IMR-90 (cell line): ENCODE results near the gene ARMH3. TPM values are rescaled to one million over a fixed set of nuclear protein-coding genes. Genes with fewer than 3 reads are reported as not detected.

Source experiments
- ATAC-seq: fragments of 200-7000 bp; cut with Tn5 transposase; 2 replicates; pipeline ENCODE4 v1.9.1; 2020; ENCODE audit warnings: low read depth, mild to moderate bottlenecking, moderate library complexity
- BruUV-seq: library from RNA; stranded (reverse); fragments of 400-500 nt; replicated peaks from 2 replicates; lab custom pipeline; 2021; lab: Mats Ljungman, UMichigan
- CTCF ChIA-PET: fragments of 300-600 bp; formaldehyde crosslinking; extraction: SDS; loops from one replicate; lab custom pipeline; 2021; ENCODE audit warnings: antibody characterized with exemption; lab: Yijun Ruan, JAX
- POLR2A ChIA-PET: fragments of 300-600 bp; sonication (Branson Sonifier 250); formaldehyde crosslinking; loops from one replicate; lab custom pipeline; 2022; ENCODE audit warnings: antibody characterized with exemption; ENCODE audit not compliant: unreplicated experiment; lab: Charles Lee
- DNase-seq: peaks from one replicate; pipeline ENCODE4 v3.0.0; 2013
- H2AFZ ChIP-seq: replicated peaks from 2 replicates; pipeline ENCODE3; 2013; ENCODE audit warnings: low read length, mild to moderate bottlenecking; ENCODE audit not compliant: poor library complexity
- H2AK5ac ChIP-seq: 2 replicates; pipeline ENCODE4 v1.6.1; 2013; ENCODE audit warnings: low read depth, low read length, inconsistent platforms
- H2AK9ac ChIP-seq: replicated peaks from 2 replicates; pipeline ENCODE3; 2013; ENCODE audit warnings: mild to moderate bottlenecking, low read depth, low read length, moderate library complexity; ENCODE audit not compliant: poor library complexity
- H2BK120ac ChIP-seq: 2 replicates; pipeline ENCODE4 v1.6.1; 2013; ENCODE audit warnings: low read depth, low read length, inconsistent platforms
- H2BK15ac ChIP-seq: 3 replicates; pipeline ENCODE4 v1.6.1; 2013; ENCODE audit warnings: low read depth, low read length, inconsistent platforms
- H2BK20ac ChIP-seq: 2 replicates; pipeline ENCODE4 v1.6.1; 2013; ENCODE audit warnings: low read depth, mild to moderate bottlenecking, inconsistent platforms, low read length, moderate library complexity
- H2BK5ac ChIP-seq: 2 replicates; pipeline ENCODE4 v1.6.1; 2013; ENCODE audit warnings: mild to moderate bottlenecking, low read depth, low read length, inconsistent platforms; ENCODE audit not compliant: poor library complexity, severe bottlenecking
- H3K14ac ChIP-seq: replicated peaks from 2 replicates; pipeline ENCODE4 v1.6.1; 2013; ENCODE audit warnings: low read depth, low read length, inconsistent platforms
- H3K18ac ChIP-seq: 2 replicates; pipeline ENCODE4 v1.6.1; 2013; ENCODE audit warnings: low read depth, low read length, control low read depth
- H3K23ac ChIP-seq: 2 replicates; pipeline ENCODE4 v1.6.1; 2013; ENCODE audit warnings: low read depth, low read length, inconsistent platforms
- H3K27ac ChIP-seq: 2 replicates; pipeline ENCODE4 v1.5.1; 2013; ENCODE audit warnings: mild to moderate bottlenecking, control low read depth, low read length; ENCODE audit not compliant: insufficient read depth
- H3K27me3 ChIP-seq: 2 replicates; pipeline ENCODE4 v1.6.1; 2013; ENCODE audit warnings: low read length; ENCODE audit not compliant: control insufficient read depth, insufficient read depth
- H3K36me3 ChIP-seq: 2 replicates; pipeline ENCODE4 v1.6.1; 2013; ENCODE audit warnings: low read length, mixed read lengths; ENCODE audit not compliant: control insufficient read depth, insufficient read depth
- H3K4ac ChIP-seq: 2 replicates; pipeline ENCODE4 v1.6.1; 2013; ENCODE audit warnings: low read depth, low read length, inconsistent platforms
- H3K4me1 ChIP-seq: 2 replicates; pipeline ENCODE4 v1.6.1; 2013; ENCODE audit warnings: low read length, mixed read lengths; ENCODE audit not compliant: control insufficient read depth, insufficient read depth
- H3K4me2 ChIP-seq: 2 replicates; pipeline ENCODE4 v1.6.1; 2013; ENCODE audit warnings: low read depth, mild to moderate bottlenecking, control low read depth, low read length, moderate library complexity
- H3K4me3 ChIP-seq: 2 replicates; pipeline ENCODE4 v1.5.1; 2013; ENCODE audit warnings: low read depth, mild to moderate bottlenecking, control low read depth, low read length, moderate library complexity; ENCODE audit not compliant: insufficient read depth
- H3K56ac ChIP-seq: 2 replicates; pipeline ENCODE4 v1.6.1; 2013; ENCODE audit warnings: low read length, inconsistent platforms; ENCODE audit not compliant: insufficient read depth; ENCODE audit errors: extremely low read depth
- H3K79me1 ChIP-seq, 2 experiments: 2 replicates each; pipeline ENCODE4 v1.6.1; 2013; ENCODE audit warnings: low read length in 2 of 2, inconsistent platforms in 1 of 2, low read depth in 1 of 2
- H3K9ac ChIP-seq: 2 replicates; pipeline ENCODE4 v1.6.1; 2013; ENCODE audit warnings: low read depth, low read length, control low read depth
- H3K9me1 ChIP-seq: 2 replicates; pipeline ENCODE4 v1.6.1; 2013; ENCODE audit warnings: low read length, inconsistent platforms; ENCODE audit not compliant: insufficient read depth
- H3K9me3 ChIP-seq: 2 replicates; pipeline ENCODE4 v1.6.1; 2013; ENCODE audit warnings: low read length; ENCODE audit not compliant: control insufficient read depth, insufficient read depth
- H4K20me1 ChIP-seq: 2 replicates; pipeline ENCODE4 v1.6.1; 2013; ENCODE audit warnings: low read length, inconsistent platforms; ENCODE audit not compliant: insufficient read depth
- H4K5ac ChIP-seq: 2 replicates; pipeline ENCODE4 v1.6.1; 2013; ENCODE audit warnings: mild to moderate bottlenecking, low read depth, low read length, control low read depth
- H4K8ac ChIP-seq, 2 experiments: 2 replicates each; pipeline ENCODE4 v1.6.1; 2013; ENCODE audit warnings: low read depth in 2 of 2, low read length in 2 of 2, control low read depth in 1 of 2, inconsistent platforms in 1 of 2
- H4K91ac ChIP-seq: 2 replicates; pipeline ENCODE4 v1.6.1; 2013; ENCODE audit warnings: low read depth, low read length, inconsistent platforms; ENCODE audit not compliant: insufficient read depth
- BHLHE40 ChIP-seq: fragments of 150-350 bp; IDR thresholded peaks from 2 replicates; pipeline ENCODE4 v1.6.1; 2016; ENCODE audit warnings: mild to moderate bottlenecking, low read depth, low read length
- CEBPB ChIP-seq: IDR thresholded peaks from 2 replicates; pipeline ENCODE4 v1.6.1; 2012; ENCODE audit warnings: low read depth, low read length, improper control_type of control experiment
- CTCF ChIP-seq: conservative IDR thresholded peaks from 2 replicates; pipeline ENCODE4 v1.5.1; 2012; ENCODE audit warnings: mild to moderate bottlenecking, low read depth, low read length, improper control_type of control experiment
- MXI1 ChIP-seq: IDR thresholded peaks from 2 replicates; pipeline ENCODE4 v1.6.1; 2012; ENCODE audit warnings: low read depth, mild to moderate bottlenecking, low read length, moderate library complexity, borderline replicate concordance
- RFX5 ChIP-seq: IDR thresholded peaks from 2 replicates; pipeline ENCODE4 v1.8.0; 2012; ENCODE audit warnings: low read depth, mild to moderate bottlenecking, low read length, moderate library complexity
- SMC3 ChIP-seq: fragments of 150-350 bp; IDR thresholded peaks from 2 replicates; pipeline ENCODE4 v1.6.1; 2016; ENCODE audit warnings: low read depth, mild to moderate bottlenecking, antibody characterized with exemption, low read length, moderate library complexity
- WGBS, 2 experiments: methylation state at CpG; one replicate each; pipeline versions ENCODE4 v1.1.5 to v1.1.7; 2013; ENCODE audit warnings: missing lambda C conversion rate in 2 of 2; ENCODE audit not compliant: insufficient read length in 1 of 2; ENCODE audit errors: extremely low coverage in 2 of 2; 5-methylcytosine and 5-hydroxymethylcytosine counted together
- dilution Hi-C: fragments of 300-500 bp; cut with HindIII; formaldehyde crosslinking; loops from one replicate; pipeline ENCODE4 v1.14.3; 2018; ENCODE audit warnings: low sequenced_read_pairs; ENCODE audit not compliant: unreplicated experiment
- in situ Hi-C: fragments of 300-500 bp; cut with MboI; formaldehyde crosslinking; loops from 3 replicates; pipeline ENCODE4 v1.14.3; 2019; ENCODE audit warnings: low sequenced_read_pairs, inconsistent platforms, mixed read lengths
- intact Hi-C: fragments of 100-400 bp; cut with micrococcal nuclease; formaldehyde crosslinking; loops from 2 replicates; pipeline ENCODE4 v1.10.0; 2022
- polyA plus RNA-seq, 3 experiments: library from polyadenylated mRNA; depleted of rRNA; stranded (reverse); fragments of >200 nt; gene quantifications; 2 replicates each; pipeline ENCODE4 v1.2.3, GENCODE V29; 2012; ENCODE audit warnings: low replicate concordance in 1 of 3
- total RNA-seq: library from RNA; depleted of rRNA; stranded (reverse); fragments of >200 nt; gene quantifications from 2 replicates; pipeline ENCODE4 v1.2.3, GENCODE V29; 2012
- TF ChIP-seq, protein P1 (sequence below): fragments of 150-350 bp; IDR thresholded peaks from 2 replicates; pipeline ENCODE4 v1.6.1; 2017; ENCODE audit warnings: mild to moderate bottlenecking, antibody characterized with exemption, low read length, low read depth

The ARMH3 gene
- total and polyA plus RNA-seq, 2 of the 4 experiments (the other 2 are of a cell fraction) = 12.1 to 13.1 TPM

DNA sequence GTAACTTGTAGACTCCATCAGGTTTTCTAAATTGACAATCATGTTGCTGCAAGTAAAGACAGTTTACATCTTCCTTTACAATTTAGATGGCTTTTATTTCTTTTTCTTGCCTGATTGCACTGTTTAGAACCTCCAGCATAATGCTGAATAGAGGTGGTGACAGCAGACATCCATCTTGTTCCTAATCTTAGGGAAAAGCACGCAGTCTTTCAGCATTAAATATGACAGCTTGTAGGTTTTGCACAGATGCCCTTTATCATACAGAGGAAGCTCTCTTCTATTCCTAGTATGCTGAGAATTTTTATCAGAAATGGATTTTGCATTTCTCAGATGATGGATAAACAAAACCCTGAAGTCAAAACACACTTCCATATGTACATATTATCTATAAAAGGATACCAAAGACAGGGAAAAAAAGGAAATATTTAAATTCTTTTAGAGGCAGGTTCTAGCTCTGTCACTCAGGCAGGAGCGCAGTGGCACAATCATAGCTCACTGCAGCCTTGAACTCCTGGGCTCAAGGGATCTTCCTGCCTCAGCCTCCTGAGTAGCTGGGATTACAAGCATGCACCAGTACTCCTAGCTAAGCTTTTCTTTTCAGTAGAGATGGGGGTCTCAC lies 143.3 kb downstream of the ARMH3 start:
- Histone ChIP-seq H4K5ac (no peak overlapping the region), H2BK15ac (no peak overlapping the region), H2AK9ac (no peak overlapping the region), H3K4me1 (no peaks in the 10 kb centered on the region), H2BK20ac (no peak overlapping the region), H3K4me2 (no peak overlapping the region), H2BK5ac (no peak overlapping the region), H2AK5ac (no peak overlapping the region), H3K9ac (no peak overlapping the region), H3K4ac (no peak overlapping the region), H4K91ac (no peak overlapping the region), H3K27ac (no peak overlapping the region), H2AFZ (no peak overlapping the region), H4K8ac (no peak overlapping the region), H3K14ac (no peak overlapping the region), H3K36me3 (peaks cover 7% of the 10 kb centered on the region; the same call in 1 of the 2 replicates), H3K4me3 (no peak overlapping the region), H4K20me1 (no peaks in the 10 kb centered on the region; the same call in 1 of the 2 replicates), H3K56ac (no peak overlapping the region), H3K9me1 (no peaks in the 10 kb centered on the region), H2BK120ac (no peak overlapping the region), H3K79me1 (0 out of 4 replicates have a peak, but pooled peaks cover 0 to 3% of the 10 kb centered on the region in 2 experiments), H3K18ac (no peak overlapping the region), H3K23ac (no peak overlapping the region), H3K9me3 (no peaks in the 10 kb centered on the region), H3K27me3 (no peaks in the 10 kb centered on the region)
- TF ChIP-seq CEBPB = no peak
- no peak for TF ChIP-seq CTCF
- no peak for TF ChIP-seq BHLHE40
- no peak for TF ChIP-seq MXI1
- TF ChIP-seq SMC3 = no peak
- TF ChIP-seq, protein P1, sequence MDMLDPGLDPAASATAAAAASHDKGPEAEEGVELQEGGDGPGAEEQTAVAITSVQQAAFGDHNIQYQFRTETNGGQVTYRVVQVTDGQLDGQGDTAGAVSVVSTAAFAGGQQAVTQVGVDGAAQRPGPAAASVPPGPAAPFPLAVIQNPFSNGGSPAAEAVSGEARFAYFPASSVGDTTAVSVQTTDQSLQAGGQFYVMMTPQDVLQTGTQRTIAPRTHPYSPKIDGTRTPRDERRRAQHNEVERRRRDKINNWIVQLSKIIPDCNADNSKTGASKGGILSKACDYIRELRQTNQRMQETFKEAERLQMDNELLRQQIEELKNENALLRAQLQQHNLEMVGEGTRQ = no peak
- TF ChIP-seq RFX5 = no peak
- intact Hi-C loops = no loop called here
- ChIA-PET POLR2A (no interaction called here), CTCF (interaction anchor here (0.7 to 1.5 kb wide), 2 partner anchors 8 to 10 kb away, joined by 3 read pairs; no protein-coding TSS in a partner anchor)
- ATAC-seq = no peak
- in situ Hi-C loops = no loop called here
- dilution Hi-C loops = no loop called here
- WGBS, 2 experiments = no CpG with 5 or more reads among the region's 2 CpGs
- no TSS peak for BruUV-seq
- no peak for DNase-seq
